Loucy (cell line): ENCODE measurements around the gene OSBPL1A.

Experiments used
- H2AFZ ChIP-seq: fragments of 200-600 bp; sonication (generic); 2 replicates; pipeline ENCODE4 v1.6.0; 2016; ENCODE audit warnings: antibody characterized with exemption, mild to moderate bottlenecking, low read length, moderate library complexity
- H3F3A ChIP-seq: fragments of 200-600 bp; 2 replicates; pipeline ENCODE4 v1.6.0; 2016; ENCODE audit warnings: antibody characterized with exemption, low read depth, mild to moderate bottlenecking
- H3K27me3 ChIP-seq: fragments of 200-600 bp; sonication (generic); 2 replicates; pipeline ENCODE4 v1.6.1; 2014; ENCODE audit warnings: low read length, mild to moderate bottlenecking; ENCODE audit not compliant: insufficient read depth, poor library complexity, severe bottlenecking
- H3K36me3 ChIP-seq: fragments of 200-600 bp; sonication (generic); 2 replicates; pipeline ENCODE4 v1.6.1; 2016; ENCODE audit warnings: low read length; ENCODE audit not compliant: insufficient read depth
- H3K4me1 ChIP-seq: fragments of 200-600 bp; sonication (generic); 2 replicates; pipeline ENCODE4 v1.5.1; 2014; ENCODE audit warnings: low read length, mild to moderate bottlenecking; ENCODE audit not compliant: insufficient read depth, poor library complexity, severe bottlenecking
- H3K4me2 ChIP-seq: fragments of 200-600 bp; sonication (generic); 2 replicates; pipeline ENCODE4 v1.6.0; 2014; ENCODE audit warnings: antibody characterized with exemption, low read length, low read depth, mild to moderate bottlenecking; ENCODE audit not compliant: poor library complexity, severe bottlenecking
- H3K4me3 ChIP-seq: fragments of 200-600 bp; sonication (generic); 2 replicates; pipeline ENCODE4 v1.5.1; 2014; ENCODE audit warnings: low read length, mild to moderate bottlenecking, mixed read lengths; ENCODE audit not compliant: poor library complexity, severe bottlenecking
- H3K79me2 ChIP-seq: fragments of 200-600 bp; sonication (generic); 2 replicates; pipeline ENCODE4 v1.6.1; 2014; ENCODE audit warnings: low read length; ENCODE audit not compliant: insufficient read depth
- H3K9ac ChIP-seq: fragments of 200-600 bp; sonication (generic); 2 replicates; pipeline ENCODE4 v1.6.0; 2014; ENCODE audit warnings: mild to moderate bottlenecking, low read depth, low read length, moderate library complexity; ENCODE audit not compliant: poor library complexity, severe bottlenecking
- H3K9me2 ChIP-seq: fragments of 200-600 bp; sonication (generic); replicated peaks from 2 replicates; pipeline ENCODE4 v1.6.1; 2016; ENCODE audit warnings: low read depth, low read length, mixed read lengths
- H3K9me3 ChIP-seq: fragments of 200-600 bp; sonication (generic); 2 replicates; pipeline ENCODE4 v1.6.1; 2014; ENCODE audit warnings: mild to moderate bottlenecking, antibody characterized with exemption, low read length, low read depth; ENCODE audit not compliant: insufficient read depth
- H4K20me1 ChIP-seq: fragments of 200-600 bp; sonication (generic); 2 replicates; pipeline ENCODE4 v1.6.0; 2014; ENCODE audit warnings: antibody characterized with exemption, low read length, mild to moderate bottlenecking; ENCODE audit not compliant: insufficient read depth, poor library complexity, severe bottlenecking
- EZH2phosphoT487 ChIP-seq: fragments of 200-600 bp; IDR thresholded peaks from 2 replicates; pipeline ENCODE4 v1.6.1; 2018; ENCODE audit warnings: antibody characterized with exemption, mild to moderate bottlenecking, moderate library complexity, borderline replicate concordance
- TF ChIP-seq, protein P1 (sequence below): fragments of 200-600 bp; sonication (generic); conservative IDR thresholded peaks from 2 replicates; pipeline ENCODE4 v1.5.1; 2014; ENCODE audit warnings: mild to moderate bottlenecking, antibody characterized with exemption, low read length

The OSBPL1A gene

GRCh38 chr18:24246143-24246542, 151.5 kb downstream of the OSBPL1A start:
- Histone ChIP-seq H3K27me3 (no peaks in the 10 kb centered on the region), H3F3A (no peaks in the 10 kb centered on the region), H2AFZ (no peak overlapping the region), H4K20me1 (no peaks in the 10 kb centered on the region), H3K4me3 (no peak overlapping the region), H3K9ac (no peak overlapping the region), H3K4me1 (peaks cover 8% of the 10 kb centered on the region), H3K4me2 (no peak overlapping the region), H3K9me3 (no peaks in the 10 kb centered on the region), H3K36me3 (no peaks in the 10 kb centered on the region), H3K79me2 (no peaks in the 10 kb centered on the region), H3K9me2 (no peaks in the 10 kb centered on the region)
- TF ChIP-seq, protein P1, sequence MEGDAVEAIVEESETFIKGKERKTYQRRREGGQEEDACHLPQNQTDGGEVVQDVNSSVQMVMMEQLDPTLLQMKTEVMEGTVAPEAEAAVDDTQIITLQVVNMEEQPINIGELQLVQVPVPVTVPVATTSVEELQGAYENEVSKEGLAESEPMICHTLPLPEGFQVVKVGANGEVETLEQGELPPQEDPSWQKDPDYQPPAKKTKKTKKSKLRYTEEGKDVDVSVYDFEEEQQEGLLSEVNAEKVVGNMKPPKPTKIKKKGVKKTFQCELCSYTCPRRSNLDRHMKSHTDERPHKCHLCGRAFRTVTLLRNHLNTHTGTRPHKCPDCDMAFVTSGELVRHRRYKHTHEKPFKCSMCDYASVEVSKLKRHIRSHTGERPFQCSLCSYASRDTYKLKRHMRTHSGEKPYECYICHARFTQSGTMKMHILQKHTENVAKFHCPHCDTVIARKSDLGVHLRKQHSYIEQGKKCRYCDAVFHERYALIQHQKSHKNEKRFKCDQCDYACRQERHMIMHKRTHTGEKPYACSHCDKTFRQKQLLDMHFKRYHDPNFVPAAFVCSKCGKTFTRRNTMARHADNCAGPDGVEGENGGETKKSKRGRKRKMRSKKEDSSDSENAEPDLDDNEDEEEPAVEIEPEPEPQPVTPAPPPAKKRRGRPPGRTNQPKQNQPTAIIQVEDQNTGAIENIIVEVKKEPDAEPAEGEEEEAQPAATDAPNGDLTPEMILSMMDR, result no peak
- TF ChIP-seq EZH2phosphoT487, result no peak

DNA sequence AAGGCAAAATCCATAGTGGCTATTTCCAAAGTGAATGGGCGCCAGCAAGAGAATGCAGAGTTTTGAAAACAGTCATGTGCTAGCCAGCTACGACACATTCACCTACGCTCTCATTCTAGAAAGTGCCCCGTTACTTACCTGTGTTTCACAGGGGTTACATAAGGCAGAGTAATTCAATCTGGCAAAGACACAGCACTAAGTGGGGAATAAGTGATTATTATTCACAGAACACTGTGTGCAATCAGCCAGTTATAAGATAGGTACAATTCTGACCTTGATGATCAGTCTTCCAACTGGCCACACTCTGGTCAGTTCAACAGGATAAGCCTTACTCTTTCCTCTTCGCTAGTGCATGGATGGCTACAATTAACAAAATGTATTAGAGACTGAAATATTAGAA, 152.9 kb downstream of the OSBPL1A start:
- Histone ChIP-seq H4K20me1 (no peaks in the 10 kb centered on the region), H3K9me2 (no peaks in the 10 kb centered on the region), H3K27me3 (no peaks in the 10 kb centered on the region), H3K9me3 (no peaks in the 10 kb centered on the region), H2AFZ (no peak overlapping the region), H3K36me3 (no peaks in the 10 kb centered on the region), H3K4me2 (no peak overlapping the region), H3F3A (no peaks in the 10 kb centered on the region), H3K79me2 (no peaks in the 10 kb centered on the region), H3K4me3 (no peak overlapping the region), H3K4me1 (peaks cover 8% of the 10 kb centered on the region), H3K9ac (no peak overlapping the region)
- no peak for TF ChIP-seq EZH2phosphoT487
- TF ChIP-seq, protein P1, result no peak

GRCh38 chr18:24243677-24244076, 153.9 kb downstream of the OSBPL1A start:
- Histone ChIP-seq H2AFZ (no peak overlapping the region), H3K79me2 (no peaks in the 10 kb centered on the region), H3K4me1 (peaks cover 8% of the 10 kb centered on the region), H3F3A (no peaks in the 10 kb centered on the region), H3K9me2 (no peaks in the 10 kb centered on the region), H3K9ac (no peak overlapping the region), H3K9me3 (no peaks in the 10 kb centered on the region), H3K36me3 (no peaks in the 10 kb centered on the region; the same call in 1 of the 2 replicates), H4K20me1 (no peaks in the 10 kb centered on the region), H3K27me3 (no peaks in the 10 kb centered on the region), H3K4me3 (no peak overlapping the region), H3K4me2 (no peak overlapping the region)
- TF ChIP-seq EZH2phosphoT487, result no peak
- TF ChIP-seq, protein P1, result no peak
